OCI-LY7 (cell line): Measurements from ENCODE around the gene ARHGAP23. TPM values are rescaled to one million over a fixed set of nuclear protein-coding genes. Genes with fewer than 3 reads are reported as not detected.

Source experiments
- BruUV-seq: library from RNA; stranded (reverse); fragments of 400-500 nt; replicated peaks from 2 replicates; lab custom pipeline; 2021; lab: Mats Ljungman, UMichigan
- CTCF ChIA-PET: fragments of 300-600 bp; sonication (Branson Sonifier 250); formaldehyde crosslinking; loops from one replicate; lab custom pipeline; 2022; ENCODE audit warnings: antibody characterized with exemption; ENCODE audit not compliant: unreplicated experiment; lab: Charles Lee
- POLR2A ChIA-PET: fragments of 300-600 bp; sonication (Branson Sonifier 250); formaldehyde crosslinking; loops from one replicate; lab custom pipeline; 2022; ENCODE audit warnings: antibody characterized with exemption; lab: Charles Lee
- DNase-seq: peaks from one replicate; pipeline ENCODE4 v3.0.0-alpha.2; 2015; ENCODE audit warnings: low spot score
- H2AFZ ChIP-seq: fragments of 200-600 bp; sonication (generic), shearing (Covaris generic); 2 replicates; pipeline ENCODE4 v1.6.1; 2014; ENCODE audit warnings: mild to moderate bottlenecking, antibody characterized with exemption, low read length, moderate library complexity
- H3K27ac ChIP-seq: fragments of 200-600 bp; sonication (generic); 2 replicates; pipeline ENCODE4 v1.5.1; 2014; ENCODE audit warnings: mixed run types, low read depth, mild to moderate bottlenecking, moderate library complexity, low read length, inconsistent platforms; ENCODE audit not compliant: poor library complexity, severe bottlenecking
- H3K36me3 ChIP-seq: fragments of 200-600 bp; sonication (generic); 2 replicates; pipeline ENCODE4 v1.6.1; 2014; ENCODE audit warnings: mild to moderate bottlenecking, antibody characterized with exemption, low read length, moderate library complexity, mixed read lengths; ENCODE audit not compliant: insufficient read depth
- H3K4me1 ChIP-seq: fragments of 200-600 bp; sonication (generic); 2 replicates; pipeline ENCODE4 v1.5.1; 2014; ENCODE audit warnings: mild to moderate bottlenecking, low read length; ENCODE audit not compliant: insufficient read depth, poor library complexity, severe bottlenecking
- H3K4me2 ChIP-seq: fragments of 200-600 bp; sonication (generic); 2 replicates; pipeline ENCODE4 v1.6.1; 2014; ENCODE audit warnings: mild to moderate bottlenecking, low read length
- H3K4me3 ChIP-seq: fragments of 200-600 bp; sonication (generic); 2 replicates; pipeline ENCODE4 v1.5.1; 2014; ENCODE audit warnings: mild to moderate bottlenecking, low read depth, low read length; ENCODE audit not compliant: poor library complexity, severe bottlenecking
- H3K79me2 ChIP-seq: fragments of 200-600 bp; sonication (generic); 2 replicates; pipeline ENCODE4 v1.6.1; 2016; ENCODE audit warnings: low read depth, mild to moderate bottlenecking, low read length, moderate library complexity, mixed read lengths; ENCODE audit not compliant: insufficient read depth
- H3K9me2 ChIP-seq: fragments of 200-600 bp; sonication (generic); 2 replicates; pipeline ENCODE4 v1.6.1; 2016; ENCODE audit warnings: mild to moderate bottlenecking, low read length, mixed read lengths; ENCODE audit not compliant: insufficient read depth
- H3K9me3 ChIP-seq: fragments of 200-600 bp; sonication (generic); 2 replicates; pipeline ENCODE4 v1.6.1; 2014; ENCODE audit warnings: mild to moderate bottlenecking, mixed run types, low read length, mixed read lengths
- H4K20me1 ChIP-seq: fragments of 200-600 bp; sonication (generic); 2 replicates; pipeline ENCODE4 v1.6.1; 2014; ENCODE audit warnings: mild to moderate bottlenecking, antibody characterized with exemption, low read length, moderate library complexity, mixed read lengths; ENCODE audit not compliant: insufficient read depth
- EZH2phosphoT487 ChIP-seq: fragments of 200-600 bp; sonication (generic); IDR thresholded peaks from 2 replicates; pipeline ENCODE4 v1.6.1; 2018; ENCODE audit warnings: low read depth, borderline replicate concordance, mild to moderate bottlenecking, mixed run types, antibody characterized with exemption, low read length, moderate library complexity, mixed read lengths
- intact Hi-C: fragments of 100-400 bp; cut with micrococcal nuclease; formaldehyde crosslinking; loops from one replicate; pipeline ENCODE4 v1.10.0; 2022; ENCODE audit not compliant: unreplicated experiment
- total RNA-seq, 2 experiments: library from RNA; depleted of rRNA in 1 of 2; stranded (reverse); fragments of >200 nt in 1 of 2; shearing (Covaris generic) in 1 of 2; gene quantifications; 2 replicates each; pipeline ENCODE4 v1.2.3, GENCODE V29; 2014 to 2022
- TF ChIP-seq, protein P1 (sequence below): fragments of 200-600 bp; sonication (generic); conservative IDR thresholded peaks from 2 replicates; pipeline ENCODE4 v1.5.1; 2014; ENCODE audit warnings: mild to moderate bottlenecking, antibody characterized with exemption, low read length, moderate library complexity, mixed read lengths

The ARHGAP23 gene
- total RNA-seq, 2 experiments from 2014 or later: 16.3 to 18.6 TPM

DNA sequence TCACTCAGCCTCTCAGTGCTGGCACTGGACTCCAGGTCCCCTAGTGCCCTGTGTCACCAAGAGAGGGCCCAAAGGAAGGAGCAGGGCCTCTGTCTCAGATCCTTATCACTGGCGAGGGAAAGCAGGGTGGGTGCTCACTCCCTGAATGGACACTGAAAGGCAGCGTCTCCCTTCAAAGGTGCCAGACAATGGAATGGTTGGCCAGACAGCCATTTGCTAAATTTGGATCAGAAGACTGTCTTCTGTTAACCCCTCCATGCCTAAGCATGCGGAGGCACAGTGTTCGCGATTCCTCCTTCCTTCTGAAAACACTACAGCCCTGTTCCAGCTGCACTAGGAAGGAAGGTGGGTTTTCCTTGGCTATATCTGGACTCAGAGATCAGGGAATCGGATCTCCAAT, 129.1 kb downstream of the ARHGAP23 start:
- Histone ChIP-seq H3K9me2 (no peaks in the 10 kb centered on the region), H3K79me2 (no peaks in the 10 kb centered on the region), H3K4me1 (peaks cover 23% of the 10 kb centered on the region), H3K4me2 (peak overlapping the region; percentile 92), H3K4me3 (no peak overlapping the region), H3K36me3 (no peaks in the 10 kb centered on the region), H3K9me3 (no peaks in the 10 kb centered on the region), H4K20me1 (no peaks in the 10 kb centered on the region), H3K27ac (no peak overlapping the region), H2AFZ (no peak overlapping the region; the same call in 1 of the 2 replicates)
- no TSS peak for BruUV-seq
- TF ChIP-seq, protein P1, sequence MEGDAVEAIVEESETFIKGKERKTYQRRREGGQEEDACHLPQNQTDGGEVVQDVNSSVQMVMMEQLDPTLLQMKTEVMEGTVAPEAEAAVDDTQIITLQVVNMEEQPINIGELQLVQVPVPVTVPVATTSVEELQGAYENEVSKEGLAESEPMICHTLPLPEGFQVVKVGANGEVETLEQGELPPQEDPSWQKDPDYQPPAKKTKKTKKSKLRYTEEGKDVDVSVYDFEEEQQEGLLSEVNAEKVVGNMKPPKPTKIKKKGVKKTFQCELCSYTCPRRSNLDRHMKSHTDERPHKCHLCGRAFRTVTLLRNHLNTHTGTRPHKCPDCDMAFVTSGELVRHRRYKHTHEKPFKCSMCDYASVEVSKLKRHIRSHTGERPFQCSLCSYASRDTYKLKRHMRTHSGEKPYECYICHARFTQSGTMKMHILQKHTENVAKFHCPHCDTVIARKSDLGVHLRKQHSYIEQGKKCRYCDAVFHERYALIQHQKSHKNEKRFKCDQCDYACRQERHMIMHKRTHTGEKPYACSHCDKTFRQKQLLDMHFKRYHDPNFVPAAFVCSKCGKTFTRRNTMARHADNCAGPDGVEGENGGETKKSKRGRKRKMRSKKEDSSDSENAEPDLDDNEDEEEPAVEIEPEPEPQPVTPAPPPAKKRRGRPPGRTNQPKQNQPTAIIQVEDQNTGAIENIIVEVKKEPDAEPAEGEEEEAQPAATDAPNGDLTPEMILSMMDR: no peak
- no peak for TF ChIP-seq EZH2phosphoT487
- POLR2A ChIA-PET: interaction anchor here (0.6 to 0.7 kb wide), 3 partner anchors 14 to 178 kb away, joined by 3 to 5 read pairs (median 3); no protein-coding TSS in a partner anchor
- DNase-seq: no peak
- intact Hi-C loops: no loop called here
- CTCF ChIA-PET: interaction anchor here (0.5 to 1.5 kb wide), 7 partner anchors 9 to 106 kb away, joined by 3 to 14 read pairs (median 5); no protein-coding TSS in a partner anchor

DNA sequence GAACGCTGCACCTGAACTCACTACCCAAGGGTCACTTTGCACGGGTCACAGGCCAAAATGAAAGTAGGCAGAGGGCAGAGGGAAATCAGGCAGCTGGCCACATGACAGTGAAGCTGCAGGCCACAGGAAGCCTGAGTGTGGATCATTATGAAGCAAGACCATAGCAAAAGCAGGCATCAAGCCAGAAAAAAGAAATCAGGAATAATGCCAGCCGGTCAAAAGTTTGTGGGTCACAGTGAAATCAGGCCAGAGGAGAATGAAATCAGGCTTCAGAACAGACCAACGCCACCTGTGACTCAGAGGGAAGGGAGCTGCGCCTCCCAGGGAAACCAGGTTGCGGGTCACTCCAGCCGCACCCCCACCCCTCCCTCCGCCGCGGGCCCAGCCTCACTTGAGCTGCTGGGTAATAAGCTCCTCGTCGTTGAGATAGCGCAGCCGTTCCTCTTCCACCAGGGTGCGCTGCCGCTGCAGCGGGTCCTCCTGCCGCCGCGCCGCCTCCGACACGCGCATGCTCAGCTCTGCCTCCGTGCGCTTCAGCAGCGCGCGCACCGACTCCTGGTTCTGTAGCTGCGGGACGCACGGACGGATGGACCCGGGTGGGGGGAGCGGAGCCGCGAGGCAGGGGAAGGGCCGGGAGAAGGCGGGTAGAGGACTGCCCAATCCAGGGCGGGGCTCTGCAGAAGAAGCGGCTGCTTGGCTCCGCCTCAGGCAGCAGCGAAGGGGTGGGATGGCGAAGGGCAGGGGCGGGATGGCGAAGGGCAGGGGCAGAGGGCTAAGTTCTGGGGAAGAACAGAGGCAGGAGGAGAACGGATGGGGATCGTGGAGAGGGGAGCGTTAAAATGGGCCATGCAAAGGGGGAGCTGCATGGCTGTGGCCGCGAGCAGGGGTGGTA, 129.8 kb downstream of the ARHGAP23 start:
- POLR2A ChIA-PET: interaction anchor here (0.6 to 1.6 kb wide), 4 partner anchors 14 to 177 kb away, joined by 3 to 5 read pairs (median 4); no protein-coding TSS in a partner anchor
- H3K27ac ChIP-seq: no peak overlapping the region
- peak overlapping the region; percentile 75 for H2AFZ ChIP-seq
- TF ChIP-seq EZH2phosphoT487: no peak
- TF ChIP-seq, protein P1: peak; percentile 86
- H3K4me1 ChIP-seq: peaks cover 23% of the 10 kb centered on the region
- peak overlapping the region; percentile 92 for H3K4me2 ChIP-seq
- BruUV-seq: no TSS peak
- intact Hi-C loops: loop anchor here (1.0 to 2.0 kb wide), 2 partner anchors 27 to 109 kb away; no protein-coding TSS in a partner anchor
- no peaks in the 10 kb centered on the region for H3K9me2 ChIP-seq
- no peaks in the 10 kb centered on the region for H4K20me1 ChIP-seq
- DNase-seq: peak; percentile 93
- CTCF ChIA-PET: interaction anchor here (0.5 to 1.5 kb wide), 12 partner anchors 8 to 727 kb away, joined by 3 to 26 read pairs (median 4); no protein-coding TSS in a partner anchor
- no peaks in the 10 kb centered on the region for H3K79me2 ChIP-seq
- peak overlapping the region; percentile 64 for H3K4me3 ChIP-seq
- H3K9me3 ChIP-seq: no peaks in the 10 kb centered on the region
- no peaks in the 10 kb centered on the region for H3K36me3 ChIP-seq
